ENCODE measurements around the gene SPTSSB. TPM values are rescaled to one million over a fixed set of nuclear protein-coding genes. Genes with fewer than 3 reads are reported as not detected.

Gene SPTSSB
- total and polyA plus RNA-seq, 2 experiments from 2014 or later, result 23.5 to 33.5 TPM

GRCh38 chr3:161358488-161358887, 12.8 kb downstream of the SPTSSB start (continued):
- no peak for TF ChIP-seq CTCF (conservative IDR thresholded peaks at IDR 0.05; ENCODE audit: low read depth in 2 of 2)
- no peak for TF ChIP-seq ZNF114 (CRISPR knock-in tag; IDR thresholded peaks at IDR 0.05)
- no peak for TF ChIP-seq JUNB (IDR thresholded peaks at IDR 0.05; ENCODE audit: unreplicated experiment)
- no peak for TF ChIP-seq REST (IDR thresholded peaks at IDR 0.05; ENCODE audit: unreplicated experiment)
- no peak for TF ChIP-seq STAT1 (IDR thresholded peaks at IDR 0.05; ENCODE audit: unreplicated experiment)

- Histone ChIP-seq H3K36me3 (ENCODE audit: insufficient read depth) (peaks cover 9% of the 10 kb centered on the region; the same call in 1 of the 2 replicates), H3F3A (replicated peaks; ENCODE audit: low read depth) (no peaks in the 10 kb centered on the region), H3K9me2 (ENCODE audit: insufficient read depth) (no peaks in the 10 kb centered on the region), H3K4me1 (ENCODE audit: insufficient read depth) (no peaks in the 10 kb centered on the region), H4K20me1 (replicated peaks; ENCODE audit: insufficient read depth) (no peaks in the 10 kb centered on the region), H3K27ac (ENCODE audit: low read depth) (no peak overlapping the region), H3K79me2 (replicated peaks; ENCODE audit: insufficient read depth) (no peaks in the 10 kb centered on the region), H2AFZ (no peak overlapping the region), H3K27me3 (ENCODE audit: insufficient read depth) (no peaks in the 10 kb centered on the region), H3K4me3 (no peak overlapping the region), H3K4me2 (no peak overlapping the region)
- ATAC-seq, result no peak
- Mint-ChIP-seq H3K4me1 (peaks cover 4% of the 10 kb centered on the region; the same call in 2 of the 3 replicates), H3K9me3 (no peaks in the 10 kb centered on the region), H3K36me3 (ENCODE audit: low read depth) (peaks cover 15% of the 10 kb centered on the region), H3K4me3 (no peak overlapping the region), H3K27ac (no peak overlapping the region), H3K27me3 (ENCODE audit: insufficient read depth, low read depth, poor library complexity) (peaks cover 3% of the 10 kb centered on the region)
- no peak for DNase-seq (ENCODE audit: low spot score)
- TF ChIP-seq EZH2 (IDR thresholded peaks at IDR 0.05; ENCODE audit: low read depth, unreplicated experiment), result no peak
- no peak for TF ChIP-seq NANOG (IDR thresholded peaks at IDR 0.05; ENCODE audit: borderline replicate concordance)
- TF ChIP-seq EZH2phosphoT487 (IDR thresholded peaks at IDR 0.05; ENCODE audit: unreplicated experiment), result no peak
- TF ChIP-seq POLR2AphosphoS5 (IDR thresholded peaks at IDR 0.05; ENCODE audit: low read depth), result no peak
- no peak for TF ChIP-seq ZNF331 (CRISPR knock-in tag; IDR thresholded peaks at IDR 0.05; ENCODE audit: low read depth)
- no peak for TF ChIP-seq ZNF462 (CRISPR knock-in tag; IDR thresholded peaks at IDR 0.05)
- no peak for TF ChIP-seq STAT1 (IDR thresholded peaks at IDR 0.05; ENCODE audit: unreplicated experiment)
- TF ChIP-seq CREB1 (CRISPR knock-in tag; IDR thresholded peaks at IDR 0.05; ENCODE audit: low read depth), result no peak
- TF ChIP-seq ETS1 (IDR thresholded peaks at IDR 0.05), result no peak
- no peak for TF ChIP-seq ZNF114 (CRISPR knock-in tag; IDR thresholded peaks at IDR 0.05)
Observed at GRCh38 chr3:161356287-161356686, 15.0 kb downstream of the SPTSSB start.

Data from GM23338 (cell line).